Mesenchymal stem cell (in vitro differentiated cells and primary cell): ENCODE measurements around the gene ICA1.

Source experiments
- DNase-seq: peaks from one replicate; pipeline ENCODE4 v3.0.0-alpha.2; 2013
- H2AFZ ChIP-seq: one replicate; pipeline ENCODE4 v1.6.1; 2013; ENCODE audit warnings: low read depth, mild to moderate bottlenecking, control low read depth, inconsistent platforms, low read length, moderate library complexity
- H2AK5ac ChIP-seq: 2 replicates; pipeline ENCODE4 v1.6.1; 2013; ENCODE audit warnings: low read length, moderate library complexity, mild to moderate bottlenecking, inconsistent platforms; ENCODE audit not compliant: severe bottlenecking
- H2BK120ac ChIP-seq: one replicate; pipeline ENCODE4 v1.6.1; 2013; ENCODE audit warnings: low read depth, mild to moderate bottlenecking, inconsistent platforms, low read length, moderate library complexity
- H2BK12ac ChIP-seq, 2 experiments: one replicate each; pipeline ENCODE4 v1.6.1; 2013; ENCODE audit warnings: inconsistent platforms in 2 of 2, low read length in 2 of 2, mild to moderate bottlenecking in 2 of 2, moderate library complexity in 2 of 2, control low read depth in 1 of 2
- H2BK15ac ChIP-seq: one replicate; pipeline ENCODE4 v1.6.1; 2013; ENCODE audit warnings: mild to moderate bottlenecking, low read depth, inconsistent platforms; ENCODE audit not compliant: poor library complexity, severe bottlenecking
- H2BK5ac ChIP-seq: 2 replicates; pipeline ENCODE4 v1.6.1; 2013; ENCODE audit warnings: low read depth, mild to moderate bottlenecking, low read length, control low read depth, inconsistent platforms; ENCODE audit not compliant: poor library complexity, severe bottlenecking
- H3K14ac ChIP-seq, 2 experiments: one replicate each; pipeline ENCODE4 v1.6.1; 2013; ENCODE audit warnings: inconsistent platforms in 2 of 2, low read length in 2 of 2, control low read depth in 1 of 2, mild to moderate bottlenecking in 1 of 2, moderate library complexity in 1 of 2
- H3K18ac ChIP-seq, 2 experiments: one replicate each; pipeline ENCODE4 v1.6.1; 2013; ENCODE audit warnings: inconsistent platforms in 2 of 2, low read length in 2 of 2, control low read depth in 1 of 2, low read depth in 1 of 2, mild to moderate bottlenecking in 1 of 2
- H3K23ac ChIP-seq, 2 experiments: one replicate each; pipeline ENCODE4 v1.6.1; 2013; ENCODE audit warnings: inconsistent platforms in 2 of 2, low read length in 2 of 2, mild to moderate bottlenecking in 2 of 2, moderate library complexity in 2 of 2, control low read depth in 1 of 2
- H3K27ac ChIP-seq: 2 replicates; pipeline ENCODE4 v1.5.1; 2013; ENCODE audit warnings: mild to moderate bottlenecking, moderate library complexity, low read length, control low read depth, inconsistent platforms; ENCODE audit not compliant: poor library complexity, severe bottlenecking
- H3K27me3 ChIP-seq, 2 experiments: 2 replicates each; pipeline versions ENCODE4 v1.6.1 to v1.7.0; 2013; ENCODE audit warnings: low read length in 2 of 2, mild to moderate bottlenecking in 2 of 2, moderate library complexity in 2 of 2, control low read depth in 1 of 2, inconsistent platforms in 1 of 2; ENCODE audit not compliant: control insufficient read depth in 1 of 2, insufficient read depth in 1 of 2
- H3K36me3 ChIP-seq, 2 experiments: 2 replicates each; pipeline versions ENCODE4 v1.6.1 to v1.7.0; 2013; ENCODE audit warnings: low read length in 2 of 2, control low read depth in 1 of 2, inconsistent platforms in 1 of 2, low read depth in 1 of 2, mild to moderate bottlenecking in 1 of 2; ENCODE audit not compliant: insufficient read depth in 2 of 2, control insufficient read depth in 1 of 2
- H3K4ac ChIP-seq, 2 experiments: one replicate each; pipeline ENCODE4 v1.6.1; 2013; ENCODE audit warnings: inconsistent platforms in 2 of 2, low read length in 2 of 2, mild to moderate bottlenecking in 2 of 2, moderate library complexity in 2 of 2, control low read depth in 1 of 2, low read depth in 1 of 2
- H3K4me1 ChIP-seq: 2 replicates; pipeline ENCODE4 v1.6.1; 2013; ENCODE audit warnings: low read depth, low read length, control low read depth; ENCODE audit not compliant: control insufficient read depth, insufficient read depth
- H3K4me2 ChIP-seq: 2 replicates; pipeline ENCODE4 v1.6.1; 2013; ENCODE audit warnings: low read length, mild to moderate bottlenecking, inconsistent platforms; ENCODE audit not compliant: poor library complexity, severe bottlenecking
- H3K4me3 ChIP-seq, 2 experiments: 2 replicates each; pipeline versions ENCODE4 v1.5.1 to v1.7.0; 2013; ENCODE audit warnings: low read length in 2 of 2, mild to moderate bottlenecking in 2 of 2, control low read depth in 1 of 2, low read depth in 1 of 2; ENCODE audit not compliant: insufficient read depth in 1 of 2
- H3K79me1 ChIP-seq: replicated peaks from 2 replicates; pipeline ENCODE4 v1.6.1; 2013; ENCODE audit warnings: mild to moderate bottlenecking, control low read depth, low read length, inconsistent platforms; ENCODE audit not compliant: poor library complexity, severe bottlenecking
- H3K9ac ChIP-seq: 2 replicates; pipeline ENCODE4 v1.7.0; 2013; ENCODE audit warnings: mild to moderate bottlenecking, low read length, moderate library complexity
- H3K9me3 ChIP-seq: 2 replicates; pipeline ENCODE4 v1.7.0; 2013; ENCODE audit warnings: mild to moderate bottlenecking, low read length; ENCODE audit not compliant: control insufficient read depth
- H4K8ac ChIP-seq: one replicate; pipeline ENCODE4 v1.6.1; 2013; ENCODE audit warnings: inconsistent platforms, mild to moderate bottlenecking, low read length, moderate library complexity
- H4K91ac ChIP-seq: one replicate; pipeline ENCODE4 v1.6.1; 2013; ENCODE audit warnings: mild to moderate bottlenecking, low read length, inconsistent platforms
- WGBS: methylation state at CpG from one replicate; pipeline ENCODE4 v1.1.7; 2013; ENCODE audit warnings: mixed read lengths; 5-methylcytosine and 5-hydroxymethylcytosine counted together

The ICA1 gene

DNA sequence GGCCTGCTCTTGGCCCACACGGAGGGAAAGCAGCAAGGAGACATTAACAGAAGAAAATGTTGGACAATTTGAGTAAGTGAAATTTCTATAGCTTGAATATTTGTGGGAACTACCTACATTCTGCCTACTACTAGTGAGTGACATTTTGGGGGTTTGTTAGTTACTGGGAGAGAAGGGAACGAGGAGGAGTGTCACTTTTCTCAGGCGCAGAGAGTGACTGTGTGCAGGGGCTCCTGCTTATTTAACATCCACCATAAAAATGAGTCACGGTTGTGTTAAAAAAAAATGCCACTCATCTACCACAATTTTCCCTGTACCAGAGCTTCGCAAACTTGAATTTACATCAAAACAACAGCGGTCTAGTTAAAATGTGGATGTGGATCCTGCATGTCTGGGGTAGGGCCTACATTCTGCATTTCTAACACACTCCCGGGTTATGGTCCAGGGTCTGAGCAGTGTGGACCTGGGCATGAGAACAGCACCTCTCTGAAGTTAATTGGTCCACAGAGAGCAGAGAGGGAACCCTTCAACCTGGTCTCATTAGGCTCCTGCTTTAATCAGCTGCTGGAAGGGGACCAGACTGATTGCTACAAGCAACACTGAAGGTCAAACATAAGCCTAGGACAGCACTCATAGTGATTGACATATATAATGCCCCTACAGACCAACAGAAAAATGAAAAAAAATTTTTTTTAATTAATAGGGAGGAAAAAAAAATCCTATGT, 41.4 kb downstream of the ICA1 start:
- H3K4ac ChIP-seq = no peak overlapping the region
- no peaks in the 10 kb centered on the region for H3K4me1 ChIP-seq
- H2BK12ac ChIP-seq = no peak overlapping the region
- no peaks in the 10 kb centered on the region for H3K79me1 ChIP-seq
- H4K91ac ChIP-seq = no peak overlapping the region
- H2BK5ac ChIP-seq = no peak overlapping the region
- H3K14ac ChIP-seq = no peak overlapping the region
- no peak overlapping the region for H3K9ac ChIP-seq
- H3K27me3 ChIP-seq = no peaks in the 10 kb centered on the region
- H2BK15ac ChIP-seq = no peak overlapping the region
- no peaks in the 10 kb centered on the region for H3K9me3 ChIP-seq
- no peak overlapping the region for H2BK120ac ChIP-seq
- no peak overlapping the region for H2AFZ ChIP-seq
- no peak for DNase-seq
- H3K4me2 ChIP-seq = no peak overlapping the region
- 65% methylated on average over 3 of the region's 7 CpGs for WGBS
- no peak overlapping the region for H3K27ac ChIP-seq
- no peak overlapping the region for H4K8ac ChIP-seq
- H2AK5ac ChIP-seq = no peak overlapping the region
- H3K23ac ChIP-seq = no peak overlapping the region
- H3K4me3 ChIP-seq = no peak overlapping the region
- no peaks in the 10 kb centered on the region for H3K36me3 ChIP-seq
- no peak overlapping the region for H3K18ac ChIP-seq

DNA sequence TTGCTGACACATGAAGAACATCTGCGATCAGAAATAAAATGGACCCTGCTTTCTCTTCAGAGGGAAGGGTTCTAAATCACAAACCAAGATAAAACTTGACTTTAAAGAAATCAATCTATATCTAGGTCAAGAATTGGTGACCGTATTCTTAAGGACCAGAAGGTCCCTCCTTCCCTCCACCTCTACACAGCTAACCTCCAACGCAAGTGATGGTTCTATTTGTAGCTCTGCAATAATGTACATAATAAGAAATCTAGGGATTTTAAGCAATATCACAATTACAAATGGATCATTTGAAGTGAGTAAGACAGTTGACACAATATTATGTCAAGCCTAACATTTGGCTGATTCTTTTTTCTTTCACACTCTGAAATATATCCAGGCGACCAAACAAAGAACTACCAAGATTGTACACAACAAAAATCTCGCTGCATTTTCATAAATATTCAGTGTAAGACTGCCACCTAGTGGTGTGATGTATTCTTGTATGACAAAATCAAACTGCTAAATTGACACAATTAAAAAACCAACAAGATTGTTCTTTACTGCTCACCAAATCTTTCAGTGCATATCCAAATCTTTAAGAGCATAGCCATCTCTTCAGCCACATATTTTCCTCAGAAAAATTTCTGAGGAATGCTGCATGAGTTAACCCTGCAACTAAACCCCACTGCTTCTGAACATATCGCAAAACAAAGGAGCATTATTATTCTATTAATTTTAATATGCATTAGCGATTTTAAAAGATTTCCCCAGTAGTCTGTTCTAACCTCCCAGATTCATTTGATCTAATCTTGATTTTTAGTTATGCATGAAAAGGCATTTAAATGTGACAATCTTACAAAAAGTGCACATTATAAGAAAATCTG, 44.5 kb downstream of the ICA1 start:
- H3K79me1 ChIP-seq = no peaks in the 10 kb centered on the region
- H2AK5ac ChIP-seq = no peak overlapping the region
- WGBS = 42% methylated on average over 4 of the region's 7 CpGs

DNA sequence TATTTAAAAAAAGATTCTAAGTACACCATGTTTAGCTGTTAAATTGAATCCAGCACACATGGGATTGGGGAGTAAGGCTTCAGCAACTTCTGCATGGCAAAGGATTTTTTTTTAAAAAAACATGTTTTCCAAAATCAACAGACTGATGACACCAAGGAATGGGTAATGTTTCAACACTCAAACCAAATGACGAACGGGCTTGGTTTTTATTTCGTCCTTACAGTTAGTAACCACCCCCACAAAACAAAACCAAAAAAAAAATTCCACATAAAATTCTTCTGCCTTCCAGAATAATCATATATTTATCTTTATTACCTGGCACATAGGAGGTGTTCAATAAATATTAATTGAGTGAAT, 45.7 kb downstream of the ICA1 start:
- Histone ChIP-seq H3K18ac (no peak overlapping the region), H3K9ac (no peak overlapping the region), H2BK15ac (no peak overlapping the region), H3K4me3 (no peak overlapping the region), H4K8ac (no peak overlapping the region), H3K79me1 (no peaks in the 10 kb centered on the region), H3K4me2 (no peak overlapping the region), H2AK5ac (no peak overlapping the region), H2BK5ac (no peak overlapping the region), H3K4me1 (peaks cover 4% of the 10 kb centered on the region), H3K4ac (no peak overlapping the region), H3K9me3 (no peaks in the 10 kb centered on the region), H2AFZ (no peak overlapping the region), H3K27me3 (no peaks in the 10 kb centered on the region), H2BK12ac (no peak overlapping the region), H4K91ac (no peak overlapping the region), H3K23ac (no peak overlapping the region), H3K27ac (no peak overlapping the region), H3K14ac (no peak overlapping the region), H2BK120ac (no peak overlapping the region), H3K36me3 (no peaks in the 10 kb centered on the region)
- WGBS = 92% methylated on average over 3 of the region's 3 CpGs
- DNase-seq = no peak

More for the DNA sequence above, 44.5 kb downstream of the ICA1 start:
- Histone ChIP-seq H2AFZ (no peak overlapping the region), H3K9ac (no peak overlapping the region), H3K23ac (no peak overlapping the region), H3K4me3 (no peak overlapping the region), H3K18ac (no peak overlapping the region), H3K27me3 (no peaks in the 10 kb centered on the region), H3K4me1 (peaks cover 4% of the 10 kb centered on the region), H3K4me2 (no peak overlapping the region), H4K91ac (no peak overlapping the region), H2BK12ac (no peak overlapping the region), H2BK120ac (no peak overlapping the region), H2BK15ac (no peak overlapping the region), H3K36me3 (no peaks in the 10 kb centered on the region), H3K9me3 (no peaks in the 10 kb centered on the region), H4K8ac (no peak overlapping the region), H3K27ac (no peak overlapping the region), H3K4ac (no peak overlapping the region), H3K14ac (no peak overlapping the region), H2BK5ac (no peak overlapping the region)
- DNase-seq = peak; percentile 65

DNA sequence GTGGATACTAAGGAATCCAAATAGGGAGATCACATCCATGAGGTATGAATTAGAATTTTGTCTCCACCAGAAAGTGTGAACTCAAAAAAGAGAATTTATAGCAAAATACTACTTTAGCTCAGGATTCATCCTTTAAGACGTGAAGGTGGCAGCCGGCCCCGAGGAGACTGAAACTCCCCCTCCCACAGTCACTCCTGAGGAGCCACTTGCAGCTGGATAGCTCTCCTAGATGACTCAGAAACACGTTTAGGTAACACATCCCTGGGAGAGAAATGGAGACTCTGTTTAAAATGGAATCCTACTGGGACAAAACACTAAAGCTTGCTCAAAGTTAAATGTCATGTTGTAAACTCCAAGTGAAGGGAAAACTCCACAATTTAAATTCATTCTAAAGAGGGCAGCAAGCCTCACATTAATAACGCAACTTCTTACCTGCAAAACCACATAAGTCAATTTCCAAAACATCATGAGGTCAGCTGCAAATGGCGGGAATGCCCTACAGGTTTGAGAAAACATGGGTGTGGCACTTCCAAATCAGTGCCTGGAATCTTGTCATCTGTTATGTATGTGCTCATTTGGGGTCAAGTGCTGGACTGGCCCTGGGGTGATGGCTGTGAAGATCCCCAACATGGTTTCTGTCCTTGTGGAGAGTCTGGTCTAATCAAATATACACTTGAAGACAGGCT, 46.2 kb downstream of the ICA1 start:
- H3K23ac ChIP-seq = no peak overlapping the region
- H3K4ac ChIP-seq = no peak overlapping the region
- no peaks in the 10 kb centered on the region for H3K9me3 ChIP-seq
- no peak overlapping the region for H4K91ac ChIP-seq
- H2BK120ac ChIP-seq = no peak overlapping the region
- H3K27ac ChIP-seq = no peak overlapping the region
- no peaks in the 10 kb centered on the region for H3K79me1 ChIP-seq
- H2AK5ac ChIP-seq = no peak overlapping the region
- H3K27me3 ChIP-seq = no peaks in the 10 kb centered on the region
- H3K18ac ChIP-seq = no peak overlapping the region
- 57% methylated on average over 6 of the region's 6 CpGs for WGBS
- no peak overlapping the region for H3K14ac ChIP-seq
- H2AFZ ChIP-seq = no peak overlapping the region
- peak overlapping the region in 1 of 2 experiments; percentile 30 for H2BK12ac ChIP-seq
- H3K4me2 ChIP-seq = no peak overlapping the region
- H4K8ac ChIP-seq = no peak overlapping the region
- no peak overlapping the region for H2BK5ac ChIP-seq
- no peaks in the 10 kb centered on the region for H3K36me3 ChIP-seq
- no peak overlapping the region for H2BK15ac ChIP-seq
- no peak for DNase-seq
- H3K4me1 ChIP-seq = peaks cover 4% of the 10 kb centered on the region
- H3K9ac ChIP-seq = no peak overlapping the region
- no peak overlapping the region for H3K4me3 ChIP-seq
